Effector CD4-positive, alpha-beta T cell (primary cell): ENCODE results near the gene GPS2.
A peak's percentile ranks its signal among the peaks of the same experiment; 100 is the strongest.

ENCODE experiments used
- DNase-seq: peaks from one replicate; pipeline ENCODE4 v3.0.0-alpha.2; 2020

GPS2 gene

DNA sequence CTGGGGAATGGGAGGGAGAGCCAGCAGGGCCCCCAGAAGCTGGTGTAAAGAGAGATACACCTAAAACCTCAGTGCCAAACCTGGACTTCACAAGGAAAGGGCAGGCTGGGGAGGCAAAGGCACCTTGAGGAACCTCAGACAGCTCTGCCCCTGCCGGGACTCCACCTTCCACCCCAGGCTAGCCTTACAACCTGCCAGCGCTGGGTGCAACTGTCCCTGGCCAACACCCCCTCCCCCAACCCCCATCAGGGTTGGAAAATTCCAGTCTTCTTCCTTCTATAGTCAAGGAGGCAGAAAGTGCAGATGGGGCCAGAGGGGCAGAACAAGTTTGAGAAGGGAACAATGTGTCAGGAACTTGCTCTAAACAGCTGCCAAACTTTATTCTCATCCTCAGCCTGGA lies 23.0 kb downstream of the GPS2 start:
- DNase-seq, result no peak

DNA sequence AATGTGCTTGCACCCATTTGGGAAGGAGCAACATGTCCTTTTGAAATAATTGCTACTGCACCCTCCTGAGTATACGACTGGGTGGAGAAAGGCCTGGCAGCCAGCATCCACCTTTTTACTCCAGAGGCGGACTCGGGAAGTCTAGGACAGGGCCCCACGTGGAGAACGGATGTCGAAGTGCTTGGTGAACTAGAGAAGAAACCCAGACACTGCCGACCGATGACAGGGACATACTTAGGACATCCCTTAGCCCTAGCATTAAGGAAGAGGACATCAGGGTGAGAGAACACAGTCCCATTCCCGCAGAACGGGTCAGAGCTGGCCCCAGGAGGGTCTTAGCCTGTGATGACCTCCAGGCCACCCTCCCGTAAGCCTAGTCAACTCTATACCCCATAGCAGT lies 24.5 kb downstream of the GPS2 start:
- DNase-seq, result no peak

DNA sequence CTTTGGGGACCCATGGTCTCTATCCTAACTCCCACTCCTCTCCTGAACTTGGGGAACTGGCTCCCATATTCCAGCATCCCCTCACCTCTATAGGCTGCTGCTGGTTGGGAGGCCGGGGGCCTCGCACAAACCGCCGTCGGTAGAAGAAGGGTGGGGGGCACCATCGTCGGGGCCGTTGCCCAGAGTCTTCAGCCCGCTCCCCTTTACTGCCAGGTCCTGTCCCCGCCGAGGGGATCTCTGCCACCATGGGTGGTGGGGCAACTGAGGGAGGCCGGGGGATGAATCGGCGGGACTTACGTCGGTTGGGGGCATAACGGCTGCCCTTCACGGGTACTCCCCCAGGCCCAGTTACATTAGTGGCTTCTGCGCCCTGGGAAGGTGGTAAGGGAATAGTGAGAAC lies 25.0 kb downstream of the GPS2 start:
- DNase-seq, result no peak

DNA sequence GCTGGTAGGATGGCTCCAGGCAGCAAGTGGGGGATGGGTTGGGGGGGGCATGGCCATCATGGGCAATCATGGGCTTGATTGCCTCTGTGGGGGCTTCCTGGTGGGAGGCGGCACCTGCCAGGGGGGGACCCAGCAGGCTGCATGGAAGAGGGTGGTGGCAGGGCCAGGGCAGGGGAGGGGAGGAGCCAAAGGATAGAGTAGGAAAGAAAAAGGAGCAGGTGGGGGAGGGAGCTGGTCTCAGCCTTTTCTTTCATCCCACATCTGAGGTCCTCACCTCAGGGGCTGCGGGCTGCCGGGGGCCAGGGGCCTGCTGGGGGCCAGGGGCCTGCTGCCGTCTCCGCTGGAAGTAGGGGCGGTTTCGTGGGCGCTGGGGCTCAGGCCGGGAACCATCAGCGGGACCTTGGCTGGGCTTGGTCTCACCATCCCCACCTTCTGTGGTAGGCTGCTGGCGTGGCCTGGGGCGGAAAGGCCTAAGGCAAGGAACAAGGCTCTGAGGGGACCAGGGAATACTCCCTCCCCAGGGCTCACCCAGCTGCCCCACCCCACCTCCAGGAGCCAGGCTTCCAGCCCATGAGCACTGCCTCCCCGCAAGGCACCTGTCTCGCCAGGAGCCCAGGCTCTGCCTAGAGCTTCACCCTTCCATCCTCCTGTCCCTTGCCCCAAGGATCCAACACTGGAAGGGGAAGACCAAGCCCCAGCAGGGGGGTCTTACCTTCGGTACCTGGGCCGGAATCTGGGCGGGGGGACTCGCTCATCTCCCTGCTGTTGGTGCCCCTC lies 25.7 kb downstream of the GPS2 start:
- no peak for DNase-seq

DNA sequence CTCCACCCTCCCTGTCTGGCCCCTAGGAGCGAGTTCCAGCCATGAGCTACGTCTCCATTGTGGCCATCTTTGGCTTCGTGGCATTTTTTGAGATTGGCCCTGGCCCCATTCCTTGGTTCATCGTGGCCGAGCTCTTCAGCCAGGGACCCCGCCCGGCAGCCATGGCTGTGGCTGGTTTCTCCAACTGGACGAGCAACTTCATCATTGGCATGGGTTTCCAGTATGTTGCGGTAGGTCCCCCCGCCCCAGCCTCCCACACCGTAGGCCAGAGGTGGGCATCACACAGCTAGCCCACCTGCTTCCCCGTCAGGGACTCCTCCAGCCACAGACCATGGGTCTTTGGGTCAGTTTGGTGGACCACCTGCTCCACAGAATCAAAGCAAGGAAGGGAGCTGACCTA lies 29.5 kb downstream of the GPS2 start:
- DNase-seq, result no peak

DNA sequence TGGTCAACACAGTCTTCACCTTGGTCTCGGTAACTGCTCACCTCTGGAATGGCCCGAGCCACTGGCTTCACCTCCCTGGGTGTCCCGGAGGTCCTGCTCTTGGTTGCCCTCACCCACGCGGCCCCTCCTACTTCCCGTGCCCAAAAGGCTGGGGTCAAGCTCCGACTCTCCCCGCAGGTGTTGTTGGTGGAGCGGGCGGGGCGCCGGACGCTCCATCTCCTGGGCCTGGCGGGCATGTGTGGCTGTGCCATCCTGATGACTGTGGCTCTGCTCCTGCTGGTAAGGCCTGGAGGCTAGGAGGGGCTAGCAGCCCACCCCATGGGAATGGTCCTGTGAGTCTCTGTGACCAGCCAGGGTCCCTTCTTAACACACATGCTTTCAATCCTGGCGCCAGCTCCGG lies 30.2 kb downstream of the GPS2 start:
- DNase-seq, result no peak

DNA sequence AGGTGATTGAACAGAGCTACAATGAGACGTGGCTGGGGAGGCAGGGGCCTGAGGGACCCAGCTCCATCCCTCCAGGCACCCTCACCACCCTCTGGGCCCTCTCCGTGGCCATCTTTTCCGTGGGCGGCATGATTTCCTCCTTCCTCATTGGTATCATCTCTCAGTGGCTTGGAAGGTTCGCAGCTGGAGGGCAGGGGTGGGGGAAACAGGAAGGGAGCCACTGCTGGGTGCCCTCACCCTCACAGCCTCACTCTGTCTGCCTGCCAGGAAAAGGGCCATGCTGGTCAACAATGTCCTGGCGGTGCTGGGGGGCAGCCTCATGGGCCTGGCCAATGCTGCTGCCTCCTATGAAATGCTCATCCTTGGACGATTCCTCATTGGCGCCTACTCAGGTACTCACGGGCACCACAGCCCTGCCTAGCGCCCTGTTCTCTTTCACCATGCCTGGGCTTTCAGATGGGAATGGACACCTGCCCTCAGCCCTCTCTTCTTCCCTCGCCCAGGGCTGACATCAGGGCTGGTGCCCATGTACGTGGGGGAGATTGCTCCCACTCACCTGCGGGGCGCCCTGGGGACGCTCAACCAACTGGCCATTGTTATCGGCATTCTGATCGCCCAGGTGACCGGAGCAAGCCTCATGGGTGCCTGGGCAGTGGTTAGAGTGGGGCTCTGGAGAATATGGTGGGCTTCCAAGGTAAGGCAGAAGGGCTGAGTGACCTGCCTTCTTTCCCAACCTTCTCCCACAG lies 31.5 kb downstream of the GPS2 start:
- DNase-seq, result no peak

DNA sequence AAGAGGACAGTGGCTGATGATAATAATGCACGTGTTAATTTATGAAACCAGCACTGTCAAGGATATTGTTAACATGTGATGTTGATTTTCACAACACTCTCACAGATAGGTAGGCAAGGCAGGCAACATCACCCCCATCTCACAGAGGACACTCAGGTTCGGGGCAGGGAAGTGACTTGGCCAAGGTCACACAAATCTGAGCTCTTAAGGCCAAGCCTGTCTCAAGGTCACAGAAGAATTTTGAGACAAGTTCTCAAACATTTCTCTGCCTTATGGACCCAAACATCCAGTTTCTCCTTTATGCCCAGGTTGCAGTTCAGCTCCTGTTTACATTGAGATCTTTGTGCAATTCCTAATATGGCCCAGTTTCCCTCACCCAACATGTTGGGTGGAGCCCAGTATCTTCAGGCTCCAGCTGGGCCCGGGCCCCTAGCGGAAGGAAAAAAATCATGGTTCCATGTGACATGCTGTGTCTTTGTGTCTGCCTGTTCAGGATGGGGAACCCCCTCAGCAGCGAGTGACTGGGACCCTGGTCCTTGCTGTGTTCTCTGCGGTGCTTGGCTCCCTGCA lies 32.3 kb downstream of the GPS2 start:
- DNase-seq, result no peak

DNA sequence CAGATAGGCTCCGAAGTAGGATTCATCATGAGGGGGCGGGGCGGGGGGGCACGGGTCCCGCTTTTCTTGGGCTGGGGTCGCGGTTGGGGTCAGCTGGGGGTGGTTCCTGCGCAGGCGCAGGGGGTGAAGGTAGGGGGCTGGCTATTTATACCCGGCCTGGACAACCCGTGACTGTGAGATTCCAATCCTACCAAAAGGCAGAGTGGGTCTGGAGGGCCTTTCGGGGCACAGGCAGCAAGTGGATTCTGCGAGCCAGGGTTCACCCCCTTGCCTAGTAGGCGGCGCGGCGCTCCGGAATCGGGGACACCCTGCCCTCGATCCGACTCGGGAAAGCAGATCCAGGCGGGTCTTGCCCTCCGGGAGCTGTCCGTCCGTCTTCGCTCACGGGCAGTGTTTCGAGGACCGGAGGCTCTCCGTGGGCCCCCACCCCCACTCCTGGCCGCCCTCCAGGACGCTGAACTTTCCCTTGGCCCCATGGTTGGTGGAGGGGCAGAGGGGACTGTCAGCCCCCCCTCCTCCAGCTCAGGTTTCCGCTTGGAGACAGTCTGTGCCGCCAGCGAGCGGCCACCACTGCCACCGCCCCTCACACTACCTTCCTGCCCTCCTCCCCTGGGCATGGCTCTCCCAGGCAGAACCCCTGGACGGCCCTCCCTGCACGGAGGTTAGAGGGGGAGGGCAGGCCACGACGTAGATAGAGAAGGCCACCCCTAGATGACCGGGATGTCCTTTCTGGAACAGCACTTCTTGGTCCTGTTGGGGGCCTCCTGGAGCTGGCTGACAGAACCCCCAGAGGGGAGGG lies 33.0 kb downstream of the GPS2 start:
- no peak for DNase-seq

DNA sequence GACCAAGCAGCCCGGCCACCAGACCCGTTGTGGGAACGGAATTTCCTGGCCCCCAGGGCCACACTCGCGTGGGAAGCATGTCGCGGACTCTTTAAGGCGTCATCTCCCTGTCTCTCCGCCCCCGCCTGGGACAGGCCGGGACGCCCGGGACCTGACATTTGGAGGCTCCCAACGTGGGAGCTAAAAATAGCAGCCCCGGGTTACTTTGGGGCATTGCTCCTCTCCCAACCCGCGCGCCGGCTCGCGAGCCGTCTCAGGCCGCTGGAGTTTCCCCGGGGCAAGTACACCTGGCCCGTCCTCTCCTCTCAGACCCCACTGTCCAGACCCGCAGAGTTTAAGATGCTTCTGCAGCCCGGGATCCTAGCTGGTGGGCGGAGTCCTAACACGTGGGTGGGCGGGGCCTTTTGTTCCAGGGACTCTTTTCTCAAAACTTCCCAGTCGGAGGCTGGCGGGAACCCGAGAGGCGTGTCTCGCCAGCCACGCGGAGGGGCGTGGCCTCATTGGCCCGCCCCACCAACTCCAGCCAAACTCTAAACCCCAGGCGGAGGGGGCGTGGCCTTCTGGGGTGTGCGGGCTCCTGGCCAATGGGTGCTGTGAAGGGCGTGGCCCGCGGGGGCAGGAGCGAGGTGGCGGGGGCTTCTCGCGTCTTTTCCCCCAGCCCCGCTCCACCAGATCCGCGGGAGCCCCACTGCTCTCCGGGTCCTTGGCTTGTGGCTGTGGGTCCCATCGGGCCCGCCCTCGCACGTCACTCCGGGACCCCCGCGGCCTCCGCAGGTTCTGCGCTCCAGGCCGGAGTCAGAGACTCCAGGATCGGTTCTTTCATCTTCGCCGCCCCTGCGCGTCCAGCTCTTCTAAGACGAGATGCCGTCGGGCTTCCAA lies 33.8 kb downstream of the GPS2 start, which contains the start of gene SLC2A4:
Gene SLC2A4, plus strand, starts transcription at position 645 of the 879 bp plus-strand sequence. Its CDS starts 217 bp downstream, at position 862.
- DNase-seq, result peak; percentile 64

DNA sequence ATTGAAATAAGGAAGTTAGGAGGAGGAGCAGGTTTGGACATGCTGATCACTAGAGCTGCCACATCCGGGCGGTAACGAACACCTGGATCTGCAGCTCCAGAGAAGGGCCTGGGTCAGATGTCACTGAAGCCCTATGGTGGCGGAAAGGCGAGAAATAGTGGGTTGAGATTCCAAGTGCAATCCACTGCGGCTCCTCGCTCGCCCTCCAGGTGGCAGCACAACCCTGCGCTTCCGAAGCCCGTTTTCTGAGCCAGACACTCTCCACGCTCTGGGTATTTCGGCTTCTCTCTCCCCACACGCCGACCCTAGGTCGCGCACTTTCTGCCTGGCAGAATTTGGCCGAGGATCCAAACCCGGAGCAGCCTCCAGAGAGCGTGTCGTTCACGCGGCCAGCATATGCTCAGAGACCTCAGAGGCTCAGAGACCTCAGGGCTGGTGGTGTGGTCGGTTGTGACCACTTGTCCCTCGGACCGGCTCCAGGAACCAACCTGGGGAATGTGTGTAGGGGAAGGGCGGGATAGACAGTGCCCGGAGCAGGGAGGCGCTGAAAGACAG lies 34.6 kb downstream of the GPS2 start:
- peak; percentile 74 for DNase-seq

DNA sequence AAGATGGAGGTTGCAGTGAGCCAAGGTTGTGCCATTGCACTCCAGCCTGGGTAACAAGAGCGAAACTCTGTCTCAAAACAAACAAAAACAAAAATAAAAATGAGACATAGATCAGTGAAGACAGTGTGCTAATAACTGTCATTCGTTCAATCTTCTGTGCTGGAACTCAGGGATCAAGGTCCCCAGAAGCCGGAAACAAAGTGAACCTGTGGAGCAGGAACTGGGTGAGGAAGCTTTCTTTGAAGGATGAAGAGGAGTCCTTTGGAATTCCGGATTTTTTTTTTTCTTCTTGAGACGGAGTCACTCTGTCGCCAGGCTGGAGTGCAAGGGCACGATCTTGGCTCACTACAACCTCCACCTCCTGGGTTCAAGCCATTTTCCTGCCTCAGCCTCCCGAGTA lies 35.7 kb downstream of the GPS2 start:
- DNase-seq, result no peak

DNA sequence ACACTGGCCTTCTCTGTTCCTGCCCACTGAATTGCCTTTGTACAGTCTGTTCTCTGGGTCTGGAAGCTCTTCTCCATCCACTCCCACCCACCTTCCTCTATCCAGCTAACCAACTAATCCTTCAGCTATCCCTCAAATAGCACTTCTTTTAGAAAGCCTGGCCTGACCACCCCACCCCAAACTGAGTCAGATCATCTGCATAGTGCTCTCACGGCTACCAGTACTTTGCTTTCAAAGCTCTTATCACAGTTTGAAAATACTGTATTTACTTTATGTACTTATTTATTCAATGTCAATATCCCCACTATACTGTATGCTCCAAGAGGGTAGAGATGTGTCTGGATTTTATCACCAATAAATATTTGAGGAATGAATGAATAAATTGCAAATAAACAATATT lies 48.4 kb downstream of the GPS2 start:
- no peak for DNase-seq

DNA sequence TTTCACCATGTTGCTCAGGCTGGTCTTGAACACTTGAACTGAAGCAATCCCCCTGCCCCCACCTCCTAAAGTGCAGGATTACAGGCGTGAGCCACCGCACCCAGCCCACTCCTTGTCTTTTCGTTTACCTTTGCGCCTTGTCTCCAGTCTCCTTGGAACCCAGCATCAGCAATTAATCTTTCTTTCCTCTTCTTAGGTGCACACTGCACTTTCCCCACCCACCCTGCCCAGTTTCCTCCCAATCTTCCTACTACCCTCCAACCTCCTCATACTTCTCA lies 51.4 kb downstream of the GPS2 start:
- no peak for DNase-seq

DNA sequence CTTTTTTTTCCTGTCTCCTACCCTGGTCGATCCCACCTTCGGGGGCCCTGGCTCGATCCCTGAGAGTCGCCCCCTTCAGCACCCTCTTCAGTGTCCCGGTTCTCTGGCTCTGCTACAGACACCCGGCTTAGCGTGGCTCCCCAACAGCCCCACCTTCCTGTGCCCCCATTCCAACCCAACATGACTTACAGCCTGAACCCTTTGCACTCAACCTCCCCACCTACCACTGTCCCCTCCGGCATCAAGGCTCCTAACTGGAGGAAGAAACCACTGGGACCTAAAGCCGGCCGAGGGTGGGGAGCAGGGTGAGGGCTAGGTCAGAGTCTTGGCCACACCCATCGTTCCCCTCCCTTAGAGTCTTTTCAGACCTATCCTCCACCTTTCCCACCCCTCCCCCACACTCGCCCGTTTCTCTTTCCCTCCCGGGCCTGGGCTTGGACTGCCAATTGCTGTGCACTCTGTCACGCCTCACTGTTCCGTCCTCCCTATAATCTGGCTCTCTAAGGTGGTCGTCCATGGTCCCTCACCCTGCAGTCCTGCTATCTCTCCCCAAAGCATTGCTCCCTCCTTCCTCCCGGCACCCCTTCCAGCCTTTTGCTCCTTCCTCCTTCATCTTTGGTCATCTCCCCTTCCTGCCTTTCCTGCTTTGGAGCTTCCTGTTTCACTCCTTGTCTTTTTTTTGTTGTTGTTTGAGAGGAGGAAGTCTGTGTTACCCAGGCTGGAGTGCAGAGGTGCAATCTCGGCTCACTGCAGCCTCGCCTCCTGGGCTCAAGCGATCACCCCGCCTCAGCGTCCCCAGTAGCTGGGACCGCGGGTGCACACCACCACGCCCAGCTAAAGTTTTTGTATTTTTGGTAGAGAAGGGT lies 52.0 kb downstream of the GPS2 start:
- no peak for DNase-seq
